ENCODE data around the gene ATG10.

The ATG10 gene

DNA sequence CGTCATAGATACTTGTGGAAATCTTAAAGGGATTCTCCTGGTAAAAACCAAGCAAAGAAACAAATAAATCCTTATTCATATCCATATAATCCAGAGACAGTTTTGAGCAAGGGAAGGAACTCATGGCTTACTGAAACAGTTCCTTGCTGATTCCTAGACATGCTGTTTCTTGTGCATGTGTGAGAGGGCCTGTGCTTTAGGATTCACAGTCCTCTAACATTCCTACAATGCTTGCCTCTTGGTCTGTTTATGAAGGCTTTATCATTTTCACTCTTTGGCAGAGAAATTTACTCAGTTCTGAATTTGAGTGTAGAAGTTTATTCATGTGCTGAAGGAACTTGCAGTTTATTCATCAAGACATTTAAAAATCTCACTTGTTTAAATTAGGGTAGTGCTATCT is 183.0 kb downstream of the ATG10 start:
- peak; percentile 40 for DNase-seq (ENCODE audit: low read depth)
- H3K36me3 ChIP-seq (ENCODE audit: control insufficient read depth, insufficient read depth, low read length, severe bottlenecking): no peaks in the 10 kb centered on the region
- H3K4me3 ChIP-seq (ENCODE audit: low read length): no peak overlapping the region
- no peaks in the 10 kb centered on the region for H3K27me3 ChIP-seq (replicated peaks; ENCODE audit: control insufficient read depth, insufficient read depth, low read length)
- no peak overlapping the region for H3K9ac ChIP-seq (ENCODE audit: low read length)
- no peaks in the 10 kb centered on the region for H3K9me3 ChIP-seq (ENCODE audit: control insufficient read depth, low read length)
- peaks cover 25% of the 10 kb centered on the region for H3K4me1 ChIP-seq (ENCODE audit: control insufficient read depth, insufficient read depth, low read length)

DNA sequence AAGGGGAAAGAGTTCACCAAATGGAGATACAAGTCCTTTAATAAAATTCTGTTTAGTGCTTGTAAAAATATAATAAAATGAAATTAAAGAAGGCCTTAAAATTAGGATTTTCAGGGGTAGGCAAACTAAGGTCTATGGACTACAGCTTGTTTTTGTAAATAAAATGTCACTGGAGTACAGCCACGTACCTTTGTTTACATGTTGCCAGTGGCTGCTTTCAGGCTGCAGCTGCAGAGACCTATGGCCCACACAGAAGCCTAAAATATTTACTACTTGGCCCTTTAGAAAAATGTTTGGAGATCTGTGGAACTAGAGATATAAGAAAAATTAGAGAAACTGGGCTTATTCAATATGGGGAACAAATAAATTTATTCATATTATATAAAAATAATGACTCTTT is 183.5 kb downstream of the ATG10 start:
- Histone ChIP-seq H3K27me3 (replicated peaks; ENCODE audit: control insufficient read depth, insufficient read depth, low read length) (no peaks in the 10 kb centered on the region), H3K4me1 (ENCODE audit: control insufficient read depth, insufficient read depth, low read length) (peaks cover 19% of the 10 kb centered on the region)
- no peak for DNase-seq (ENCODE audit: low read depth)

DNA sequence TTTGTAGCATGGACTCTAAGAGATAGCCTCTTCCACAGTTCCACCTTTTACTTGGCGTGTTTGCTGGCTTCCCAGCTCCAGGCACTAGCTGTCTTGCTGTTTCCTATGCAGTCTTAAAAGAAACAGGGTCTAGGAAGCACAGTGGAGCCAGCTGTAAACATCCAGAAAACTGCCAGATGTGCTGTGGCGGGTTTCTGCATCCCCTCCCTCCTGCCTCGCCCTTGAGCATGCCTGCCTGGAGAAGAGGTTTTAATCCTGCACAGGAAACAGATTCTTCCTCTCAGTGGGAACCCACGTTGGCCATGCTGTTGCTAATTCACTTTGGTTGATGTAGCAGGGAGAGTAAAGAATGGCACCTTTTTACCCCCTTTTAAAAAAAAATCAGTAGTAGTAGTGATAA is 185.1 kb downstream of the ATG10 start:
- Histone ChIP-seq H3K4me3 (ENCODE audit: low read length) (no peak overlapping the region), H3K36me3 (ENCODE audit: control insufficient read depth, insufficient read depth, low read length, severe bottlenecking) (no peaks in the 10 kb centered on the region), H3K27me3 (replicated peaks; ENCODE audit: control insufficient read depth, insufficient read depth, low read length) (no peaks in the 10 kb centered on the region), H3K4me1 (ENCODE audit: control insufficient read depth, insufficient read depth, low read length) (peaks cover 4% of the 10 kb centered on the region), H3K9me3 (ENCODE audit: control insufficient read depth, low read length) (no peaks in the 10 kb centered on the region), H3K9ac (ENCODE audit: low read length) (no peak overlapping the region)
- no peak for DNase-seq (ENCODE audit: low read depth)

More for the DNA sequence above, 183.5 kb downstream of the ATG10 start:
- Histone ChIP-seq H3K4me3 (ENCODE audit: low read length) (no peak overlapping the region), H3K36me3 (ENCODE audit: control insufficient read depth, insufficient read depth, low read length, severe bottlenecking) (no peaks in the 10 kb centered on the region), H3K9me3 (ENCODE audit: control insufficient read depth, low read length) (no peaks in the 10 kb centered on the region), H3K9ac (ENCODE audit: low read length) (no peak overlapping the region)

DNA sequence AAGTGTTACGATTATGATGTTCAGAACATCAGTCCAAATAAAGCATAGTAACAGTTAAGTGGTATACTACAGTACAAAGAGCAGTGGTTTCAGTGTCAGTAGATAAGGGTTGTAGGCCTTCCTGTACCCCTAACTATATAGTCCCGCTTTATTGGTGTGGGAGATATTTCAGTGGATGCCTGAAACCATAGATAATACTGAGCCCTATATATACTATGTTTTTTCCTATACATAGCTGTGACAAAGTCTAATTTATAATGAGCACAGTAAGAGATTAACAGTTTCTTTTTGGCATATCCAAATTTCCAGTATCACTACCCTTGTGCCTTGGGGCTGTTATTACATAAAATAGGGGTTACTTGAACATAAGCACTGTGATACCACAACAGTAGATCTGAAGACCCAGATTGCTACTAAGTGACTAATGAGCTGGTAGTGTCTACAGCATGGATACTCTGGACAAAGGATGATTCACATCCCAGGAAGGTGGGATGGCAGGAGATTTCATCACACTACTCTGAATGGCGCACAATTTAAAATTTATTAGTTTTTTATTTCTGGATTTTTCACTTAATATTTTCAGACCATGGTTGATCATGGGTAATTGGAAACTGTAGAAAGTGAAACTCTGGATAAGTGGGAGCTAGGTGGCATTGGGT is 187.1 kb downstream of the ATG10 start:
- H3K27me3 ChIP-seq (replicated peaks; ENCODE audit: control insufficient read depth, insufficient read depth, low read length): no peaks in the 10 kb centered on the region
- no peaks in the 10 kb centered on the region for H3K36me3 ChIP-seq (ENCODE audit: control insufficient read depth, insufficient read depth, low read length, severe bottlenecking)
- H3K4me1 ChIP-seq (ENCODE audit: control insufficient read depth, insufficient read depth, low read length): peaks cover 9% of the 10 kb centered on the region
- no peak for DNase-seq (ENCODE audit: low read depth)
- no peak overlapping the region for H3K4me3 ChIP-seq (ENCODE audit: low read length)
- no peak overlapping the region for H3K9ac ChIP-seq (ENCODE audit: low read length)
- no peaks in the 10 kb centered on the region for H3K9me3 ChIP-seq (ENCODE audit: control insufficient read depth, low read length)

DNA sequence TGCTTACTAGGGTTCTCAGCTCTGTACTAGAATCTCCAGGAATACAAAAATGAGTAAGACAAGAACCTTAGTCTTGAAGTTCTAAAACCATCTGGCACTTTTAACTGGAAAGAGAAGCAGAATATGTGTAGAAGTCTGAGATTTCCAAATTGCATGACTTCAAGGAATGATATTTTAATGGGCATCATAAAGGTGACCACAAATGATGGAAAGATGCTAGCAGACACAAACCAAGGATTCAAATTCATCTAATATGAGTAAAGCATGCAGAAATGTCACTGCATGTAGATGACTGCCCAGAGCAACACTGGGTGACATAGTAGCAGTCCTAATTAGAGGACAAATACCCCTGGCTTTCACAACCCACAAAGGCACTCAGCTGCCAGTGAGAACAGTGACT is 189.1 kb downstream of the ATG10 start:
- no peak overlapping the region for H3K4me3 ChIP-seq (ENCODE audit: low read length)
- no peaks in the 10 kb centered on the region for H3K9me3 ChIP-seq (ENCODE audit: control insufficient read depth, low read length)
- H3K27me3 ChIP-seq (replicated peaks; ENCODE audit: control insufficient read depth, insufficient read depth, low read length): no peaks in the 10 kb centered on the region
- H3K4me1 ChIP-seq (ENCODE audit: control insufficient read depth, insufficient read depth, low read length): peaks cover 28% of the 10 kb centered on the region
- H3K36me3 ChIP-seq (ENCODE audit: control insufficient read depth, insufficient read depth, low read length, severe bottlenecking): no peaks in the 10 kb centered on the region
- no peak for DNase-seq (ENCODE audit: low read depth)
- no peak overlapping the region for H3K9ac ChIP-seq (ENCODE audit: low read length)

DNA sequence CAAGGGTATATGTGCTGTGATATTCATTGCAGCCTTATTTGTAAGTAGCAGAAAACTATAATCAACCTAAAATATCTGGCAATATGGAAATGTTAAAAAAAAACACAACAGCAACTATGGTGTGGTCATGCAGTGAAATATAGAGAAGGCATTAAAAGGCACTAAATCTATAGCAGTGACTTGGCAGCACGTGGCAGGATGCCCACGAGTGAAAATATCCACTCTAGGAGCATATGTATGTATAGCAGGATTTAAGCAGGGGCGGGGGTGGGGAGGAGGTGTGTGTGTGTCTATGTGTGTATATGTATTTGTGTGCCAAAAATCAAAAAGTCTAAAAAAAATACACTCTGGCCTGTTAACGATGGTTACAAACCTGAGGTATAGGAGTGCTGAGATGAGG is 190.8 kb downstream of the ATG10 start:
- no peak for DNase-seq (ENCODE audit: low read depth)
- Histone ChIP-seq H3K36me3 (ENCODE audit: control insufficient read depth, insufficient read depth, low read length, severe bottlenecking) (no peaks in the 10 kb centered on the region), H3K27me3 (replicated peaks; ENCODE audit: control insufficient read depth, insufficient read depth, low read length) (no peaks in the 10 kb centered on the region), H3K9ac (ENCODE audit: low read length) (no peak overlapping the region), H3K4me3 (ENCODE audit: low read length) (no peak overlapping the region), H3K9me3 (ENCODE audit: control insufficient read depth, low read length) (no peaks in the 10 kb centered on the region), H3K4me1 (ENCODE audit: control insufficient read depth, insufficient read depth, low read length) (peaks cover 28% of the 10 kb centered on the region)

DNA sequence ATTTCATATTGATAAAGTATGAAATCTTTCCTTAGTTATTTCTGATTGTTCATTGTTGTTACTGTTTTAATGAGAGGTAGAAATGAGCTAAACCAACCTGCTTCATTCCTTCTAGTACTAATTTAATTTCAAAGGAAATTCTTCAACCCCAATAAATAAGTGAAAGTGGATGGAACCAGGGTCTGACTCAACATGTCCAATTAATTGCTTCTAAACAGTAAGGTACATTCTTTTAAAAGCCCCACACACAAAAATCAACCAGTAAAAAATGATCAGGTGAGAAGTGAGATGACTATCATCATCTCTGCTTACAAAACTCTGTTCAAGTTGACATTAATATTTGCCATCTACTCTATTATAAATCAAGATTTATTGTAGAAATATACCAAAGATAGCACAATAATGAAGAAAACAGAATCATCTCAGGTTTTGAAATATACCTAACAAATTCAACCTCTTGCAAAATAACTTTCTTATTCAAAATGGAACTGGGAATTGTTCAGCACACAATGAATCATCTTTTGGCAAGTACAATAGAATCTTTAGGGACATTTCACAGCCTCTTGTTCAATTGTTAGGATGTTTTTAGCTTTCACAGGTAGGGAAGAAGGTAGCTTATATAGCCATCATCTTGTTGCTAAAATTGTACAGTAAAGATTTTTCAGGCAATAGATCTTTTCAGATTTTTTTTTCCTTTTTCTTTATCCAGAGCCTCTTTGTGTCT is 191.8 kb downstream of the ATG10 start:
- Histone ChIP-seq H3K36me3 (ENCODE audit: control insufficient read depth, insufficient read depth, low read length, severe bottlenecking) (no peaks in the 10 kb centered on the region), H3K9ac (ENCODE audit: low read length) (peak overlapping the region; percentile 72), H3K9me3 (ENCODE audit: control insufficient read depth, low read length) (no peaks in the 10 kb centered on the region), H3K4me1 (ENCODE audit: control insufficient read depth, insufficient read depth, low read length) (peaks cover 38% of the 10 kb centered on the region), H3K27me3 (replicated peaks; ENCODE audit: control insufficient read depth, insufficient read depth, low read length) (no peaks in the 10 kb centered on the region), H3K4me3 (ENCODE audit: low read length) (peak overlapping the region; percentile 65)
- DNase-seq (ENCODE audit: low read depth): peak; percentile 65

DNA sequence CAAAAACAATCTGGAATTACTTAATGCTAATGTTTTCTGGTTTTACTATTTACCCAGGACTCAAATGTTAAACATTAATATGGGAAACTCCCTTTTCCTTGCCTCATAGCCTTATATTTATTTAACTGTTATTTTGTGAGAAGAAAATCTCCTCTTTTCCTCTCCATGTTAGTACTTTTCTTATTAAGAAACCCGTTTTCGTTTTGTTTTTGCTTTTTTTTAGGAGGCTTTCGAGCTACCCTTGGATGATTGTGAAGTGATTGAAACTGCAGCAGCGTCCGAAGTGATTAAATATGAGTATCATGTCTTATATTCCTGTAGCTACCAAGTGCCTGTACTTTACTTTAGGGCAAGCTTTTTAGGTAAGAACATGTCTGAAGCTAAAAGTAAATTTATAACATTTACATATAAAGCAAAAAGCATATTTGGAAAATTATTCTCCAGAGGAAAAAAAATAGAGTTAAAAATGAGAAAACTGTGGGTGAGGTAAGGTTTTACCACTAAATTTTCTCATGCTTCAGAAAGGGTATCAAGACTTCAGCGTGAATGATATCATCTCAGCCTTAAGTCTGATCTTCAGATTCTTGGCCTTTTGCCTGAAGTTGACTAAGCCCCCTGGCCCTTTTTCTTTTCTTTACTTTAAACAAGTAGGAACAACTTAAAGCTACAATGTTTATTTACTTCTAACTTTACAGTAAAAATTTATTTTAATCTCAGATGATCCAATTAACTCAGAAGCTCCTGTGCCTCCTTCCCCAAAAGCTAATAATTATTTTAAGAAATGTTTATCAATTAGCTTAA is 192.6 kb downstream of the ATG10 start:
- H3K27me3 ChIP-seq (replicated peaks; ENCODE audit: control insufficient read depth, insufficient read depth, low read length): no peaks in the 10 kb centered on the region
- peak overlapping the region; percentile 65 for H3K4me3 ChIP-seq (ENCODE audit: low read length)
- peak overlapping the region; percentile 72 for H3K9ac ChIP-seq (ENCODE audit: low read length)
- peak; percentile 79 for DNase-seq (ENCODE audit: low read depth)
- H3K9me3 ChIP-seq (ENCODE audit: control insufficient read depth, low read length): no peaks in the 10 kb centered on the region
- peaks cover 41% of the 10 kb centered on the region for H3K4me1 ChIP-seq (ENCODE audit: control insufficient read depth, insufficient read depth, low read length)
- no peaks in the 10 kb centered on the region for H3K36me3 ChIP-seq (ENCODE audit: control insufficient read depth, insufficient read depth, low read length, severe bottlenecking)

DNA sequence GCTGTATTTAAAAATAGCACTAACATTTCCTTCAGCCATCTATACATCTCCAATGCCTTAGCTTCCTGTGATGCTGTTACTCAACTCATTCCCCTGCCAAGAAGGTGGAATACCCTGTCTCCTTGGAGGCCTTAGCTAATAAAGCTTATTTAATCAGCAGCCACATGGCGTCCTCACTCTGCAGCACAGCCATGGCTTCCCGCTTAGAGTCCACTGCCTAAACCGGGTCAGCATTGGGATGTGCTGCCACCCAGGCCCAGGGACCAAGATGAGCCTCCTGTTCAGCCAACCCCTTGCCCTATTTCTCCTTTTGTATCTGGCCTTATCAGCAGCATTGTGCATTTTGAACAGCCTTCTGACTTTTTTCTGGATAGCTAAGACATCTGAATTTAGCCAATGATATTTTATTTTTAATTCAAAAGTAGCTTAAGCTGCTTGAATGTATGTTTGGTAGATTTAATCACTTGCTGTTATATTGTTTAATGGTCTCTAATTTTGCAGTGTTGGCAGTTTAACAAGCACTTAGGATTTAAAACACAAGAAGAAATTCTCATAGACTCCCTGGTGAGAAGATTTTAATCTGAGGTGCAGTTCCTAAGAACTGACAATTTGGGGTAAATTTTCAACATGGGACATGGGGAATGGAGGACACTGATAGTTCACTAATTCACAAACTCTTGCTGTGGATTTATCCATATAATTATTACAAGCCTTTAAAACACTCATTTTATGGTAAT is 193.3 kb downstream of the ATG10 start:
- Histone ChIP-seq H3K4me1 (ENCODE audit: control insufficient read depth, insufficient read depth, low read length) (peaks cover 41% of the 10 kb centered on the region), H3K36me3 (ENCODE audit: control insufficient read depth, insufficient read depth, low read length, severe bottlenecking) (no peaks in the 10 kb centered on the region), H3K9ac (ENCODE audit: low read length) (peak overlapping the region; percentile 72), H3K9me3 (ENCODE audit: control insufficient read depth, low read length) (no peaks in the 10 kb centered on the region), H3K4me3 (ENCODE audit: low read length) (no peak overlapping the region), H3K27me3 (replicated peaks; ENCODE audit: control insufficient read depth, insufficient read depth, low read length) (no peaks in the 10 kb centered on the region)
- DNase-seq (ENCODE audit: low read depth): peak; percentile 36

DNA sequence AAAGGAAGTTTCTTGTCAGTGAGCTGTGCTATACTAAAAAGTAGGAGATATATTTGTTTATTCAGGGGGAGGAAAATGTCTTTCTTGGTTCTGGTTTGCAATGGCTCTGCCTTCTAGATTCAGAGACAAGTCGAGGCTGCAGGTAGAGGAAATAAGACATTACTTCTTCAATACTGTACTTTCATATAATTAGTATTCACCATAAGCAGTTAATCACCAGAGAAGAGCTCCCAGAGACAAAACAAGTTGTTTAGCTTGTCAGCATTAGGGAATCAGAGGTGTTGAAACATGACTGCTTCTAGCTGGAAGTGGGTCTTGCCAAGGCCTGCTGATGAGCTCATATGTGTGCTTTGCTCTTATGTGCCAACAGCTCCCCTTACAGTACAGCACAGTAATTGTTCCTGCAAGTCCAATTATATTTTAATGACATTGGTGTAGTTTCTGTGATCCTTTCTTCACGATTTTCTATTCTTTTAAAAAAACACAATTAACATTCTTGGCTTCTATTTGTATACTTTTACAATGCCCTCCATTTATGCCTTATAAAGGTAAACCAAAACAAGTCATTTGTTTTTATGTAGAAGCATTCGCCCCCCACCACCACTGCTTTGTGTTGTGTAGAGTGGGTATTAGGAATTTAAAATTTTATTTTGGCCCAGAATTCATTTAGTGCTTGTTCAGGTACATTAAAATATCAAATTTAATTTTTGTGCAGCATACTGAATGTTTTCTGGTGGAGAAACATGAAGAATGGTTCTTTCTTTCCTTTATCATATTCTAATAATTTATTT is 194.1 kb downstream of the ATG10 start:
- peak; percentile 93 for DNase-seq (ENCODE audit: low read depth)

More for the DNA sequence above, 194.1 kb downstream of the ATG10 start:
- H3K27me3 ChIP-seq (replicated peaks; ENCODE audit: control insufficient read depth, insufficient read depth, low read length): no peaks in the 10 kb centered on the region
- H3K9me3 ChIP-seq (ENCODE audit: control insufficient read depth, low read length): no peaks in the 10 kb centered on the region
- no peak overlapping the region for H3K4me3 ChIP-seq (ENCODE audit: low read length)
- peak overlapping the region; percentile 35 for H3K9ac ChIP-seq (ENCODE audit: low read length)
- H3K36me3 ChIP-seq (ENCODE audit: control insufficient read depth, insufficient read depth, low read length, severe bottlenecking): no peaks in the 10 kb centered on the region
- H3K4me1 ChIP-seq (ENCODE audit: control insufficient read depth, insufficient read depth, low read length): peaks cover 41% of the 10 kb centered on the region
